PC-9 (cell line): ENCODE results near the gene ADAMTS12. TPM values are rescaled to one million over a fixed set of nuclear protein-coding genes. Genes with fewer than 3 reads are reported as not detected.
A peak's percentile ranks its signal among the peaks of the same experiment; 100 is the strongest.

Experiments
- BruUV-seq: library from RNA; stranded (reverse); fragments of 400-500 nt; replicated peaks from 2 replicates; lab custom pipeline; 2021; lab: Mats Ljungman, UMichigan
- CTCF ChIA-PET: fragments of 300-600 bp; sonication (Branson Sonifier 250); formaldehyde crosslinking; loops from one replicate; lab custom pipeline; 2022; ENCODE audit warnings: antibody characterized with exemption; lab: Charles Lee
- POLR2A ChIA-PET: fragments of 300-600 bp; sonication (Branson Sonifier 250); formaldehyde crosslinking; loops from one replicate; lab custom pipeline; 2022; ENCODE audit warnings: antibody characterized with exemption; ENCODE audit not compliant: unreplicated experiment; lab: Charles Lee
- DNase-seq, 2 experiments: peaks; one replicate each; pipeline versions ENCODE4 v3.0.0 to v3.0.0-alpha.2; 2015 to 2022; ENCODE audit warnings: mixed read lengths in 1 of 2
- H2AFZ ChIP-seq: fragments of 200-600 bp; sonication (generic); 2 replicates; pipeline ENCODE4 v1.8.1; 2017; ENCODE audit warnings: antibody characterized with exemption
- H3F3A ChIP-seq: fragments of 200-600 bp; sonication (generic); 2 replicates; pipeline ENCODE4 v1.8.1; 2017; ENCODE audit warnings: antibody characterized with exemption, mild to moderate bottlenecking, low read depth; ENCODE audit not compliant: insufficient read depth
- H3K27ac ChIP-seq: fragments of 200-600 bp; sonication (generic); 2 replicates; pipeline ENCODE4 v1.6.1; 2016; ENCODE audit warnings: mixed run types
- H3K27me3 ChIP-seq: fragments of 200-600 bp; sonication (generic); 2 replicates; pipeline ENCODE4 v1.6.1; 2016; ENCODE audit warnings: low read depth, mixed run types; ENCODE audit not compliant: insufficient read depth
- H3K36me3 ChIP-seq: fragments of 200-600 bp; sonication (generic); 2 replicates; pipeline ENCODE4 v1.6.1; 2016; ENCODE audit warnings: low read depth, mixed run types
- H3K4me1 ChIP-seq: fragments of 200-600 bp; sonication (generic); replicated peaks from 2 replicates; pipeline ENCODE4 v1.6.1; 2016; ENCODE audit warnings: mixed run types; ENCODE audit not compliant: insufficient read depth
- H3K4me2 ChIP-seq: fragments of 200-600 bp; sonication (generic); 2 replicates; pipeline ENCODE4 v1.6.1; 2017; ENCODE audit warnings: mixed run types
- H3K4me3 ChIP-seq: fragments of 200-600 bp; sonication (generic); 2 replicates; pipeline ENCODE4 v1.6.1; 2016; ENCODE audit warnings: mixed run types
- H3K79me2 ChIP-seq: fragments of 200-600 bp; sonication (generic); 2 replicates; pipeline ENCODE4 v1.6.1; 2017; ENCODE audit warnings: low read depth, mixed run types
- H3K9me2 ChIP-seq: fragments of 200-600 bp; sonication (generic); 2 replicates; pipeline ENCODE4 v1.8.1; 2017; ENCODE audit warnings: mild to moderate bottlenecking; ENCODE audit not compliant: insufficient read depth
- H3K9me3 ChIP-seq: fragments of 200-600 bp; sonication (generic); 2 replicates; pipeline ENCODE4 v1.8.1; 2016; ENCODE audit warnings: low read depth; ENCODE audit not compliant: insufficient read depth
- H4K20me1 ChIP-seq: fragments of 200-600 bp; sonication (generic); 2 replicates; pipeline ENCODE4 v1.8.1; 2017; ENCODE audit not compliant: insufficient read depth
- CTCF ChIP-seq: fragments of 200-600 bp; sonication (generic); conservative IDR thresholded peaks from 2 replicates; pipeline ENCODE4 v1.6.1; 2017; ENCODE audit warnings: mixed run types, antibody characterized with exemption, mild to moderate bottlenecking, moderate library complexity
- EZH2 ChIP-seq: fragments of 200-600 bp; sonication (generic); IDR thresholded peaks from 2 replicates; pipeline ENCODE4 v1.8.0; 2017; ENCODE audit warnings: antibody characterized with exemption, low read depth
- intact Hi-C: fragments of 100-400 bp; cut with micrococcal nuclease; formaldehyde crosslinking; loops from one replicate; pipeline ENCODE4 v1.10.0; 2022; ENCODE audit not compliant: unreplicated experiment
- total RNA-seq: library from RNA; stranded (reverse); gene quantifications from 2 replicates; pipeline ENCODE4 v1.2.3, GENCODE V29; 2021

The ADAMTS12 gene
- total RNA-seq, 1 experiment from 2014 or later = 103 TPM

GRCh38 chr5:33894566-33894965 is 2.8 kb upstream of the ADAMTS12 start:
- intact Hi-C loops = loop anchor here (1.0 to 10.0 kb wide), 4 partner anchors 9 to 1030 kb away; partner anchors contain the start of gene DNAJC21
- Histone ChIP-seq H3F3A (peaks cover 44% of the 10 kb centered on the region), H3K36me3 (no peaks in the 10 kb centered on the region), H2AFZ (peak overlapping the region; percentile 0; the same call in 1 of the 2 replicates), H3K79me2 (peaks cover 20% of the 10 kb centered on the region), H3K9me2 (no peaks in the 10 kb centered on the region), H3K27me3 (no peaks in the 10 kb centered on the region), H3K4me3 (peak overlapping the region; percentile 8; the same call in 1 of the 2 replicates), H3K27ac (peak overlapping the region; percentile 75), H3K4me1 (peaks cover 51% of the 10 kb centered on the region), H4K20me1 (no peaks in the 10 kb centered on the region), H3K9me3 (no peaks in the 10 kb centered on the region), H3K4me2 (peak overlapping the region; percentile 92)
- ChIA-PET CTCF (interaction anchor here (0.5 to 1.5 kb wide), 5 partner anchors 9 to 130 kb away, joined by 3 to 7 read pairs (median 5); no protein-coding TSS in a partner anchor), POLR2A (interaction anchor here (0.5 to 0.8 kb wide), 7 partner anchors 35 to 623 kb away, joined by 3 to 13 read pairs (median 5); partner anchors contain the start of gene TARS1)
- DNase-seq = peak; percentile 56 to 98
- no peak for TF ChIP-seq CTCF
- TF ChIP-seq EZH2 = no peak
- BruUV-seq = no TSS peak

GRCh38 chr5:33892620-33893137 is 889 bp upstream of the ADAMTS12 start:
- H3K79me2 ChIP-seq = peaks cover 39% of the 10 kb centered on the region
- H3K4me3 ChIP-seq = peak overlapping the region; percentile 67; the same call in 1 of the 2 replicates
- no peaks in the 10 kb centered on the region for H3K36me3 ChIP-seq
- H3K27ac ChIP-seq = peak overlapping the region; percentile 75
- H3K9me3 ChIP-seq = no peaks in the 10 kb centered on the region
- no peak for TF ChIP-seq EZH2
- no peak; the same call in 1 of the 2 replicates for TF ChIP-seq CTCF
- H4K20me1 ChIP-seq = peaks cover 4% of the 10 kb centered on the region; the same call in 1 of the 2 replicates
- POLR2A ChIA-PET = interaction anchor here (0.7 to 2.1 kb wide), 4 partner anchors 11 to 1036 kb away, joined by 4 to 35 read pairs (median 12); partner anchors contain the start of gene TARS1
- peak overlapping the region; percentile 77 for H2AFZ ChIP-seq
- peaks cover 44% of the 10 kb centered on the region for H3F3A ChIP-seq
- TSS peak; percentile 90 for BruUV-seq
- peak; percentile 91 to 97 for DNase-seq
- H3K27me3 ChIP-seq = no peaks in the 10 kb centered on the region
- intact Hi-C loops = loop anchor here (1.0 to 10.0 kb wide), 8 partner anchors 33 to 1032 kb away; partner anchors contain the start of genes DNAJC21 and TARS1
- peak overlapping the region; percentile 92 for H3K4me2 ChIP-seq
- CTCF ChIA-PET = interaction anchor here (0.6 to 1.3 kb wide), 5 partner anchors 33 to 120 kb away, joined by 3 to 10 read pairs (median 4); no protein-coding TSS in a partner anchor
- peaks cover 70% of the 10 kb centered on the region for H3K4me1 ChIP-seq
- no peaks in the 10 kb centered on the region for H3K9me2 ChIP-seq

- TF ChIP-seq EZH2 = no peak
- TF ChIP-seq CTCF = no peak
- ChIA-PET POLR2A (interaction anchor here (0.7 to 2.1 kb wide), 3 partner anchors 12 to 41 kb away, joined by 3 to 35 read pairs (median 4); no protein-coding TSS in a partner anchor), CTCF (interaction anchor here (0.8 to 1.3 kb wide), 6 partner anchors 32 to 303 kb away, joined by 3 to 10 read pairs (median 4); partner anchors contain the start of gene AMACR)
- Histone ChIP-seq H3K4me2 (peak overlapping the region; percentile 92), H4K20me1 (peaks cover 4% of the 10 kb centered on the region; the same call in 1 of the 2 replicates), H3K4me3 (peak overlapping the region; percentile 67), H3F3A (peaks cover 44% of the 10 kb centered on the region), H3K9me2 (no peaks in the 10 kb centered on the region), H3K79me2 (peaks cover 52% of the 10 kb centered on the region), H3K4me1 (peaks cover 83% of the 10 kb centered on the region), H3K36me3 (no peaks in the 10 kb centered on the region), H3K27me3 (no peaks in the 10 kb centered on the region), H3K9me3 (no peaks in the 10 kb centered on the region), H2AFZ (peak overlapping the region; percentile 77), H3K27ac (peak overlapping the region; percentile 75)
- intact Hi-C loops = loop anchor here (5.0 to 10.0 kb wide), 3 partner anchors 64 to 1033 kb away; partner anchors contain the start of gene DNAJC21
- DNase-seq = no peak
- TSS peak; percentile 60 for BruUV-seq
Observed at GRCh38 chr5:33891446-33891787, 373 bp downstream of the ADAMTS12 start.
